Stimulated activated CD4-positive, alpha-beta T cell treated with anti-CD3 and anti-CD28 coated beads, Interleukin-4, amount 100 ng/mL, for 48 hours (primary cell): ENCODE data around the gene BBS12.
A peak's percentile ranks its signal among the peaks of the same experiment; 100 is the strongest.

ENCODE experiments used
- DNase-seq, 2 donors: peaks; one replicate each; pipeline ENCODE4 v3.0.0-alpha.2; 2020; ENCODE audit warnings: low read depth in 2 of 2

Gene BBS12

DNA sequence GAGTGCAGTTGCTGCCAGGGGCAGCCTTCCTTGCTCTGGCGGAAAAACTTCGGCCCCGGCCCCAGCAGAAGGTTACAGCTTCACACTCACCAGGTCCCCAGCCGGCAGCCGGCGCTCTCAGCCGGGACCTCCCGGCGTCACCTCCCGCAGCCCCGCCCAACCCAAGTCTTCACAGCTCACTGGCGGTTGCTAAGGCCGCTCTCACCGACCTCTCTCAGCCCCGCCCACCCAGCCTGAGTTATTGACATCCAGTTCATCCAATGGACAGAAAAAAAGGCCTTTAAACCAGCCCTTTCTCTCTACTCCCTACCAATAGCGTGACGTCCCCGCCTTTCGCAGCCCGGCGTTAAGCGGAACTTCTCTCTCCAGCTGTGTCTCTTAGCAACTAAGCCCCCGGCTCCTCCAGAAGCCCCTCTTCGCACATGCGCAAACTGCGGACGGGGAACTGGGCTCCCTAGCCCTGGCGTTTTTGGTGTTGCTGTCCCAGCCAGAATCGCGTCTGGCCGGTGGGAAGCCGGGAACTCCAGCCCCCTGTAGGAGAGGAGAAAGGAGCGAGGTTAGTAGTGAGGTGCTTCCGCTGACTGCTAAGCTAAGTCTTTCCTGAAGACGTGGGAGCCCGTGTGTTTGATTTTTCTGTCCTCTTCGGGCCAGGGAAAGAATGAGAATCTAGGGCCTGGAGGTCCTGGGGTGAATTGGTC, at the start of gene BBS12:
Gene BBS12, plus strand, starts transcription at position 376 of the 698 bp plus-strand sequence. CDS start 9,189 bp downstream, outside the sequence.
- peak; percentile 97 to 98 for DNase-seq

- DNase-seq: no peak
Observed at GRCh38 chr4:122686691-122687090, 45.8 kb upstream of the BBS12 start.

DNA sequence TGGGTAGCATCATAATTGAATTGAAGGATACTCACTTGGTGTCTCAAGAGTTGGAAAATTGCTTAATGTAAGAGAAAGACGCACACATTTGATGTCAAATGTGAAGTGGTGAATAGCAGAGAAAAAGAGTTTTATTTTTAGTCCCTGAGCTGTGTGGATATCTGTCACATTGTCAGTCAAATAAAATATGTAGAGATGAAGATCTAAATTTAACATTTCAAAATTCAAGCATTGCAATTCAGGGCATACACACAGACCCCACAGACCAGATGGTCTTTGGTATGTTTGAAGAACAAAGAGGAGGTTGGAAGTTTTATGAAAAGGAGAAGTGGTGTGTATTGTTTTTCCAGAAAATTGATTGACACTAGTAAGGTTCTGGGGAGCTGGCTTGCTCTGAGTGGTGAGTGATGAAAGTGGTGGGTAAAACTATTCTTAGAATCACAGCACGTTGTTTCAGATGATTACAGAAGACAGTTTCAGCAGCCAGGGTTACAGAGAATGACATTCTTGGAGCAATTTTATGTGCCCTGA, 44.9 kb upstream of the BBS12 start:
- no peak for DNase-seq

DNA sequence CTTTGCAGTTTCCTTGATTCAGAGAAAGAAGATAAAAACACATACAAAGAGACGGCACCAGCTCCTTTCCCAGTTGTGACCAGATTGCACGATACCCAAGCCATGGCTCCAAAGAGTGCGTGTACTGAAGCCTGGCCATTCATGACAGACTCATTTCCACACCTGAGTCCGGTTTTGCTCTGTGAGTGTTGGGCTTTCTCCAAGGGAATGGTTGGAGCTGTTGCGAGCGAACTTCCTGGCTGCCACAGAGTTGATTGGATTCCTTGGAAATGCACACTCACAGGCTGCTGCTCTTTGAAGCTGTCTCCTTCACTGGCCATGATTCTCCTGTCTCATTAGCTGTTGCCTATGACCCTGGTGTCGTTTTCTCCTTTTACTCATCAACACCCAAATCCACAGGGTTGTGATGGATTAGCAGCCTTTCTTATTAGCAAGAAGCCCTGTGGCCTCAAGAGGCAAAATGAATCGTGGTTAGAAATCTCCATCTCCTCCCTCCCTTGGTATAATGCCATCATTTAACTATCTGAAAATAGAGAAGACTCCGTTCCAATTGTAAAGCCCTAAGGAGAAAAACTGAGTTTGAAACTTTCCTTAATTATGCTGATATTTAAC, 43.9 kb upstream of the BBS12 start:
- no peak for DNase-seq

GRCh38 chr4:122689972-122690371, 42.5 kb upstream of the BBS12 start:
- no peak for DNase-seq

DNA sequence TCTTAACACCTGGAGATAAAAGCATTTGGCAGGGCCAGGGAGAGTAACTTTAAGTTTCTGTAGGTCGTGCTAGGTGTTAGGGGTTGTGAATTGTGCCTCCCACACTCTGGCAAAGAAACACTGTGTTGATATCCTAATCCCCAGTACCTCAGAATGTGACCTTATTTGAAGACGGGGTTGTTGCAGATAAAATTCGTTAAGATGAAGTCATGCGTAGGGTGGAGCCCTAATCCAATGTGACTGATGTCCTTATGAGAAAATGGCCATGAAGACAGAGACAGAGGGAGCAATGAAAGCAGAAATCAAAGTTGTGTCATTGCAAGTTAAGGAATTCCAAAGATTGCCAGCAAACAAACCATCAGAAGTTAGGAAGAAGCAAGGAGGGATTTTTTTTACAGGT, 40.5 kb upstream of the BBS12 start:
- DNase-seq: no peak

DNA sequence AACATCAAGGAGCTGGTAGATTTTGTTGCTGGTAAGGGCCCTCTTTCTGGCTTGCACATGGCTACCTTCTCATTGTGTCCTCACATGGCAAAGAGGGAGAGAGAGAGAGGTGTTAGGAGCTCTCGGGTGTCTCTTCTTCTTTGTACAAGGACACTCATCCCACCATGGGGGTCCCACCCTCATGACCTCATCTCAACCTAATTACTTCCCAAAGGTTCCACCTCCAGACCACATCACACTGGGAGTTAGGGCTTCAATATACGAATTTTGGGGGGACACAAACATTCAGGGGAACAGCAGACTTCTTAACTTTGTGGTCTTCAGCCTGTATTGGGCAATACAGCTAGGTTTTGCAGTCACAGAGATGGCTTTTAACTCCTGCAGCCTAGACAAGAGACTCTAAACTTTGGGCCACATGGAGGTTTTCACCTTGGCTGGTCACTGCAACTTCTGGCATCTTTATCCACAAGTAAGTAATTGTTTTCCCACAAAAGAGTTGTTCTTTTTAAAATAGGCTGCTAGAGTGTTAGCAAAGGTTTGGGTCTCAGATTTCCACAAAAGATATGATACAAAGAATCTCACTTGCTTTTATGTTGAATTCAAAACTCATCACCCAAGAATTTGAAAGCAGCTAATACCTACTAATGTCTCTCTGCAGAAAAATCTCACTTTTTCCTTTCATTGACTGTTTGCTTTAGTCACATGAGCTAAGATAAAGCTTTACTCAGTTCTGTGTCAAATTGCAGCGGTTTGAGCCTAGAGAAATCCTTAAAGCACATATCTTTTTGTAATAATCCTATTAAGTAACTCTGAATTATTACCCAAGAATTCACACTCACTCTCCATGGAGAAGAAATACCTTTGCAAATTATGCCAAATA, 39.6 kb upstream of the BBS12 start:
- no peak for DNase-seq

GRCh38 chr4:122695226-122695625, 37.3 kb upstream of the BBS12 start:
- DNase-seq: no peak

GRCh38 chr4:122700178-122700725, 32.3 kb upstream of the BBS12 start:
- DNase-seq: no peak

- DNase-seq: no peak
Observed at GRCh38 chr4:122701061-122701460, 31.4 kb upstream of the BBS12 start.

GRCh38 chr4:122701965-122702364, 30.5 kb upstream of the BBS12 start:
- no peak for DNase-seq

GRCh38 chr4:122702939-122703338, 29.6 kb upstream of the BBS12 start:
- no peak for DNase-seq

DNA sequence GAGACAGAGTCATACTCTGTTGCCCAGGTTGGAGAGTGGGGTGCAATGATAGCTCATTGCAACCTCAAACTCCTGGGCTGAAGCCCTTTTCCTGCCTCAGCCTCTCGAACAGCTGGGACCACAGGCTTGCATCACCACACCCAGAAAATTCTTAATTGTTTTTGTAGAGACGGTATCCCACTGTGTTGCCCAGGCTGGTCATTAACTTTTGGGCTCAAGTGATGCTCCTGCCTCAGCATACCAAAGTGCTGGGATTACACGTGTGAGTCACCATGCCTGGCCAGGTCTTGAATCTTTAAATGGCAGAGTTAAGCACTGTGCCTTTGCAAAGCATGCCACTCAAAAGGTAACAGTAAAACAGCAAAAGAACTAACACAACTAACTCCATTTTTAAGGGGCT, 28.6 kb upstream of the BBS12 start:
- no peak for DNase-seq

GRCh38 chr4:122705009-122705408, 27.5 kb upstream of the BBS12 start:
- DNase-seq: no peak

DNA sequence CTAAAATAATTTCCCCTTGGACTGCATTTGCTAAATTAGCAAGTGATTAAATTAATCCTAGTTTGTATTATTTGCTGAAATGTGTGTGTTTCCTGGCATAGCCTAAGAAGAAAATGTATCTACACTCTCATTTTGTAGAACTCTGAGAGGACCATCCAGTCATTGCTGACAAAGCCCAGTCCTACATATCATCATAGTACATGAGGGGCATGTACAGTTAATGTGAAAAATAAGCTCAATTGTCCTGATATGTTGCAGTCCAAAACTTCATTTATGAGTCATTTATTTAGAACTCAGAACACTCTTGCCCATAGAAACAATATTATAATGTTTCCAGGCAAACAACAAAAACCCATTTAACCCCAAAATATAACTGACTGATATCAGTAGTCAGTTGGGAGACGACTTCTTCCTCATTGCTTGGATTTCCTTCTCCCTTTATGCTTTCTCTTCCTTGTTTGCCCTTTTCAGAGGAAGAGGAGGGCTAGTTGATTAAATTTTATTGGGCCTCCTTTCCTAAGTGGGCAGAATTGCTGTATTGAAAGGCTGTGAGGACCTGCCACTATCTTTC, 26.9 kb upstream of the BBS12 start:
- no peak for DNase-seq

DNA sequence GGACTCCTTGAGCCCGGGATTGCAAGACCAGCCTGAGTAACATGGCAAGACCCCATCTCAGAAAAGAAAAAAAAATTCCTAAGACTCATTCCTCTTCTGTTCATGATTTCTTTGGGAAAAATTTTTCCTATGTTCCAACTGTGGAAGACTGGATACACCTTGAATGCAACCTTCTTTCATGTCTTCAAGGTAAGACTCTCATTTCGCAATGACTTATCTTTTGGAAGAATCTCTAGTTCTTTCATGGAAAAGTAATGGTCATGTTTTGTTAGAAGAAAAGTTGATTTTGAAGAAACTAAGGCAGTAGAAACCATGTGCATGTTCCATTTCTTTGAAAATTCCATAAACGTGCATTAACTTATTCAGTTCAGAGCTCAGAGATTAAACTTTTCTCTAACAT, 26.0 kb upstream of the BBS12 start:
- DNase-seq: no peak

GRCh38 chr4:122707497-122707896, 25.0 kb upstream of the BBS12 start:
- DNase-seq: no peak

GRCh38 chr4:122709236-122709635, 23.3 kb upstream of the BBS12 start:
- no peak for DNase-seq

- peak in 1 of 2 donors; percentile 59 for DNase-seq
Observed at GRCh38 chr4:122710434-122711308, 21.8 kb upstream of the BBS12 start.

GRCh38 chr4:122711919-122712318, 20.6 kb upstream of the BBS12 start:
- no peak for DNase-seq

DNA sequence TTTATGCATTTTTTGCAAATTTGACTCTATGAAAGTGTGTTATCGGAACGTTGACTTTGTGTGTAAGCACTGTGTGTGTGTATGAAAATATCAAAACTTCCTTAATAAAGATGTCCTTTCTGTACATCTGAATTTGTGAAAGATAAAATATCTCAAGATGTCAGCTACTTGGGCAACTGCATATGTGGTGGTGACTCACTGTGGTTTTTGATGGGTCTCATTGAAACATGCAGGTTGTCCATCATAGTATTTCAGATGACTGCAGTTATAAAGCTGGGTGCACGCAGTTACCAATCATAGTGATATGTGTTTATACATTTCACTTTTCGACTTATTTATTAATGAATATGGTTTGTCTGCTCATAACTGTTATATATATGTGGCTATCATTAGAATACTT, 19.7 kb upstream of the BBS12 start:
- DNase-seq: no peak
